GM10248 (cell line): Measurements from ENCODE around the gene LEMD2.

Source experiments
- CTCF ChIA-PET: fragments of 300-600 bp; sonication (Branson Sonifier 250); formaldehyde crosslinking; extraction: SDS; loops from one replicate; lab custom pipeline; 2021; ENCODE audit warnings: antibody characterized with exemption; lab: Yijun Ruan, JAX
- POLR2A ChIA-PET: fragments of 350-650 bp; sonication (Branson Sonifier 250); formaldehyde crosslinking; extraction: SDS; loops from one replicate; lab custom pipeline; 2020; ENCODE audit warnings: antibody characterized with exemption; lab: Yijun Ruan, JAX
- DNase-seq: peaks from one replicate; pipeline ENCODE4 v3.0.0; 2012; ENCODE audit errors: extremely low spot score
- CTCF ChIP-seq: IDR thresholded peaks from 2 replicates; pipeline ENCODE4 v1.5.1; 2012; ENCODE audit warnings: mild to moderate bottlenecking, low read depth; ENCODE audit errors: extremely low read depth, missing control alignments, control extremely low read depth

Gene LEMD2

GRCh38 chr6:33783781-33784520 is 5.0 kb downstream of the LEMD2 start:
- no peak for TF ChIP-seq CTCF
- ChIA-PET CTCF (interaction anchor here (0.9 to 1.7 kb wide), 3 partner anchors 10 to 14 kb away, joined by 3 to 9 read pairs (median 3); no protein-coding TSS in a partner anchor), POLR2A (no interaction called here)
- no peak for DNase-seq

- no peak for TF ChIP-seq CTCF
- ChIA-PET CTCF (interaction anchor here (3.9 kb wide), 1 partner anchor 11 kb away, joined by 26 read pairs; no protein-coding TSS in a partner anchor), POLR2A (no interaction called here)
- no peak for DNase-seq
Measured at GRCh38 chr6:33782561-33782960, 6.4 kb downstream of the LEMD2 start.

- DNase-seq = no peak
- POLR2A ChIA-PET = no interaction called here
- TF ChIP-seq CTCF = no peak
- CTCF ChIA-PET = interaction anchor here (3.9 to 5.0 kb wide), 2 partner anchors 9 to 13 kb away, joined by 26 to 44 read pairs; no protein-coding TSS in a partner anchor
Measured at GRCh38 chr6:33781131-33781975, 7.6 kb downstream of the LEMD2 start.

- POLR2A ChIA-PET = no interaction called here
Measured at GRCh38 chr6:33779895-33780294, 9.0 kb downstream of the LEMD2 start.

GRCh38 chr6:33779290-33779689 is 9.6 kb downstream of the LEMD2 start:
- no peak for TF ChIP-seq CTCF
- no peak for DNase-seq
- ChIA-PET CTCF (interaction anchor here (1.1 to 5.0 kb wide), 3 partner anchors 11 to 376 kb away, joined by 3 to 44 read pairs (median 5); no protein-coding TSS in a partner anchor), POLR2A (interaction anchor here (0.6 kb wide), 1 partner anchor 7 kb away, joined by 3 read pairs; no protein-coding TSS in a partner anchor)

More at GRCh38 chr6:33779895-33780294, 9.0 kb downstream of the LEMD2 start:
- no peak for TF ChIP-seq CTCF
- DNase-seq = no peak
- CTCF ChIA-PET = interaction anchor here (1.1 to 5.0 kb wide), 4 partner anchors 8 to 375 kb away, joined by 3 to 44 read pairs (median 16); no protein-coding TSS in a partner anchor
